BLaER1 treated with 17β-estradiol and CSF1 and Interleukin-3, amounts not matched to agents 10 nM and 100 nM (cell line): Measurements from ENCODE around the gene ZMIZ1.

Experiments used
- H3K27ac ChIP-seq, 11 experiments: shearing (Covaris generic); formaldehyde crosslinking; 2 replicates each; pipeline ENCODE4 v1.8.1; 2022
- H3K27me3 ChIP-seq, 11 experiments: shearing (Covaris generic); formaldehyde crosslinking; 2 replicates each; pipeline ENCODE4 v1.8.1; 2022
- H3K36me3 ChIP-seq, 11 experiments: shearing (Covaris generic); formaldehyde crosslinking; 2 replicates each; pipeline ENCODE4 v1.8.1; 2022
- H3K4me1 ChIP-seq, 10 experiments: shearing (Covaris generic); formaldehyde crosslinking; 2 replicates each; pipeline ENCODE4 v1.8.1; 2022
- H3K4me2 ChIP-seq, 11 experiments: shearing (Covaris generic); formaldehyde crosslinking; 2 replicates each; pipeline ENCODE4 v1.8.1; 2022
- H3K4me3 ChIP-seq, 10 experiments: shearing (Covaris generic); formaldehyde crosslinking; 2 replicates each; pipeline ENCODE4 v1.8.1; 2022
- H3K9ac ChIP-seq, 11 experiments: shearing (Covaris generic); formaldehyde crosslinking; 2 replicates each; pipeline ENCODE4 v1.8.1; 2022
- H3K9me3 ChIP-seq, 11 experiments: shearing (Covaris generic); formaldehyde crosslinking; replicated peaks in 1 of 11; 2 replicates each; pipeline ENCODE4 v1.8.1; 2022
- H4K20me1 ChIP-seq, 11 experiments: shearing (Covaris generic); formaldehyde crosslinking; 2 replicates each; pipeline ENCODE4 v1.8.1; 2022
- Cebpa-rat ChIP-seq, 11 experiments: shearing (Covaris generic); IDR thresholded peaks; 2 replicates each; pipeline ENCODE4 v1.8.1; 2022

Gene ZMIZ1

GRCh38 chr10:79236433-79236765 is 167.6 kb downstream of the ZMIZ1 start:
- H3K27me3 ChIP-seq = no peaks in the 10 kb centered on the region
- peaks cover 25 to 53% (median 42%) of the 10 kb centered on the region in 11 experiments; a peak in 17 of 22 replicates for H4K20me1 ChIP-seq
- no peaks in the 10 kb centered on the region for H3K9me3 ChIP-seq
- peak overlapping the region; percentile 36 to 96 (median 66) for H3K4me2 ChIP-seq
- H3K4me1 ChIP-seq = peaks cover 65 to 86% (median 71%) of the 10 kb centered on the region in 10 experiments
- no peak overlapping the region for H3K4me3 ChIP-seq
- TF ChIP-seq Cebpa-rat (IDR thresholded peaks at IDR 0.05) = no peak
- H3K36me3 ChIP-seq = peaks cover 7 to 76% (median 36%) of the 10 kb centered on the region in 11 experiments; a peak in 19 of 22 replicates
- peak overlapping the region in 5 of 11 experiments; percentile 10 to 63 (median 21); a peak in 5 of 22 replicates for H3K9ac ChIP-seq
- peak overlapping the region in 5 of 11 experiments; percentile 66 to 99 (median 68); a peak in 8 of 22 replicates for H3K27ac ChIP-seq

GRCh38 chr10:79237454-79238157 is 168.8 kb downstream of the ZMIZ1 start:
- Histone ChIP-seq H3K4me1 (peaks cover 72 to 90% (median 77%) of the 10 kb centered on the region in 10 experiments), H3K9me3 (no peaks in the 10 kb centered on the region), H4K20me1 (peaks cover 18 to 41% (median 33%) of the 10 kb centered on the region in 11 experiments; a peak in 17 of 22 replicates), H3K4me3 (no peak overlapping the region; a peak in 2 of 20 replicates), H3K36me3 (peaks cover 5 to 64% (median 26%) of the 10 kb centered on the region in 11 experiments; a peak in 19 of 22 replicates), H3K4me2 (peak overlapping the region; percentile 36 to 96 (median 66); a peak in 21 of 22 replicates), H3K27ac (peak overlapping the region; percentile 17 to 99 (median 66); a peak in 21 of 22 replicates), H3K27me3 (no peaks in the 10 kb centered on the region), H3K9ac (peak overlapping the region in 10 of 11 experiments; percentile 3 to 63 (median 31); a peak in 12 of 22 replicates)
- no peak for TF ChIP-seq Cebpa-rat (IDR thresholded peaks at IDR 0.05)

- TF ChIP-seq Cebpa-rat (IDR thresholded peaks at IDR 0.05) = no peak
- Histone ChIP-seq H3K9me3 (no peaks in the 10 kb centered on the region), H3K4me3 (no peak overlapping the region; a peak in 1 of 20 replicates), H3K27me3 (no peaks in the 10 kb centered on the region), H4K20me1 (peaks cover 13 to 36% (median 28%) of the 10 kb centered on the region in 11 experiments; a peak in 16 of 22 replicates), H3K9ac (peak overlapping the region in 10 of 11 experiments; percentile 3 to 63 (median 31); a peak in 11 of 22 replicates), H3K4me1 (peaks cover 72 to 85% (median 77%) of the 10 kb centered on the region in 10 experiments), H3K36me3 (peaks cover 0 to 59% (median 21%) of the 10 kb centered on the region in 11 experiments; a peak in 18 of 22 replicates), H3K4me2 (peak overlapping the region; percentile 36 to 96 (median 66); a peak in 21 of 22 replicates), H3K27ac (peak overlapping the region; percentile 17 to 99 (median 66); a peak in 20 of 22 replicates)
Observed at GRCh38 chr10:79238158-79238520, 169.4 kb downstream of the ZMIZ1 start.

- Histone ChIP-seq H3K4me1 (peaks cover 72 to 82% (median 77%) of the 10 kb centered on the region in 10 experiments), H3K27me3 (no peaks in the 10 kb centered on the region), H3K27ac (peak overlapping the region; percentile 11 to 99 (median 66); a peak in 21 of 22 replicates), H3K36me3 (peaks cover 0 to 56% (median 19%) of the 10 kb centered on the region in 11 experiments; a peak in 17 of 22 replicates), H3K4me2 (peak overlapping the region; percentile 21 to 96 (median 66); a peak in 18 of 22 replicates), H4K20me1 (peaks cover 11 to 33% (median 24%) of the 10 kb centered on the region in 11 experiments; a peak in 16 of 22 replicates), H3K9ac (peak overlapping the region in 7 of 11 experiments; percentile 1 to 64 (median 49); a peak in 10 of 22 replicates), H3K4me3 (no peak overlapping the region), H3K9me3 (no peaks in the 10 kb centered on the region)
- TF ChIP-seq Cebpa-rat (IDR thresholded peaks at IDR 0.05) = no peak
Observed at GRCh38 chr10:79238606-79239005, 169.8 kb downstream of the ZMIZ1 start.

GRCh38 chr10:79239275-79239779 is 170.6 kb downstream of the ZMIZ1 start:
- peak overlapping the region; percentile 11 to 99 (median 66); a peak in 21 of 22 replicates for H3K27ac ChIP-seq
- H3K9me3 ChIP-seq = no peaks in the 10 kb centered on the region
- H4K20me1 ChIP-seq = peaks cover 17 to 39% (median 24%) of the 10 kb centered on the region in 11 experiments; a peak in 16 of 22 replicates
- no peak overlapping the region for H3K4me3 ChIP-seq
- no peaks in the 10 kb centered on the region for H3K27me3 ChIP-seq
- H3K36me3 ChIP-seq = peaks cover 0 to 49% (median 18%) of the 10 kb centered on the region in 11 experiments; a peak in 15 of 22 replicates
- peak overlapping the region; percentile 21 to 96 (median 66); a peak in 18 of 22 replicates for H3K4me2 ChIP-seq
- H3K9ac ChIP-seq = peak overlapping the region in 9 of 11 experiments; percentile 1 to 64 (median 45); a peak in 11 of 22 replicates
- TF ChIP-seq Cebpa-rat (IDR thresholded peaks at IDR 0.05) = no peak
- peaks cover 78 to 86% (median 83%) of the 10 kb centered on the region in 10 experiments for H3K4me1 ChIP-seq

- peak overlapping the region in 9 of 11 experiments; percentile 11 to 99 (median 51); a peak in 12 of 22 replicates for H3K9ac ChIP-seq
- H3K4me1 ChIP-seq = peaks cover 80 to 87% (median 84%) of the 10 kb centered on the region in 10 experiments
- no peaks in the 10 kb centered on the region for H3K27me3 ChIP-seq
- peak overlapping the region; percentile 33 to 99 (median 91); a peak in 18 of 22 replicates for H3K27ac ChIP-seq
- no peak for TF ChIP-seq Cebpa-rat (IDR thresholded peaks at IDR 0.05)
- H4K20me1 ChIP-seq = peaks cover 17 to 39% (median 26%) of the 10 kb centered on the region in 11 experiments; a peak in 19 of 22 replicates
- H3K9me3 ChIP-seq = no peaks in the 10 kb centered on the region
- peaks cover 0 to 42% (median 13%) of the 10 kb centered on the region in 11 experiments; a peak in 14 of 22 replicates for H3K36me3 ChIP-seq
- H3K4me2 ChIP-seq = peak overlapping the region; percentile 60 to 100 (median 96)
- no peak overlapping the region for H3K4me3 ChIP-seq
Observed at GRCh38 chr10:79239924-79240581, 171.3 kb downstream of the ZMIZ1 start.

GRCh38 chr10:79241629-79241989 is 172.8 kb downstream of the ZMIZ1 start:
- H3K4me3 ChIP-seq = peak overlapping the region; percentile 75 to 88 (median 86); a peak in 19 of 20 replicates
- no peaks in the 10 kb centered on the region for H3K27me3 ChIP-seq
- H3K9me3 ChIP-seq = no peaks in the 10 kb centered on the region
- TF ChIP-seq Cebpa-rat (IDR thresholded peaks at IDR 0.05) = no peak
- H3K27ac ChIP-seq = peak overlapping the region; percentile 76 to 99 (median 93)
- peaks cover 80 to 87% (median 84%) of the 10 kb centered on the region in 10 experiments for H3K4me1 ChIP-seq
- peak overlapping the region; percentile 90 to 99 (median 93) for H3K9ac ChIP-seq
- peak overlapping the region; percentile 88 to 100 (median 96) for H3K4me2 ChIP-seq
- peaks cover 0 to 29% (median 7%) of the 10 kb centered on the region in 11 experiments; a peak in 10 of 22 replicates for H3K36me3 ChIP-seq
- peaks cover 21 to 40% (median 29%) of the 10 kb centered on the region in 11 experiments; a peak in 20 of 22 replicates for H4K20me1 ChIP-seq

- peak overlapping the region; percentile 75 to 88 (median 86) for H3K4me3 ChIP-seq
- peak overlapping the region; percentile 88 to 100 (median 96) for H3K4me2 ChIP-seq
- H3K27ac ChIP-seq = peak overlapping the region; percentile 76 to 99 (median 93)
- no peaks in the 10 kb centered on the region for H3K27me3 ChIP-seq
- H3K9ac ChIP-seq = peak overlapping the region; percentile 90 to 99 (median 93)
- peaks cover 0 to 29% (median 7%) of the 10 kb centered on the region in 11 experiments; a peak in 11 of 22 replicates for H3K36me3 ChIP-seq
- H4K20me1 ChIP-seq = peaks cover 26 to 40% (median 32%) of the 10 kb centered on the region in 11 experiments; a peak in 20 of 22 replicates
- H3K4me1 ChIP-seq = peaks cover 80 to 87% (median 84%) of the 10 kb centered on the region in 10 experiments
- peak; percentile 30 to 97 (median 76); a peak in 16 of 22 replicates for TF ChIP-seq Cebpa-rat (IDR thresholded peaks at IDR 0.05)
- no peaks in the 10 kb centered on the region for H3K9me3 ChIP-seq
Observed at GRCh38 chr10:79241990-79242619, 173.3 kb downstream of the ZMIZ1 start.
